SU-DHL-6 (cell line): ENCODE measurements around the gene DLG2.

Experiments used
- CTCF ChIP-seq: fragments of 200-600 bp; sonication (generic); IDR thresholded peaks from one replicate; pipeline ENCODE4 v1.5.1; 2017; ENCODE audit warnings: antibody characterized with exemption, mild to moderate bottlenecking, low read length, moderate library complexity; ENCODE audit not compliant: insufficient read depth, poor library complexity, severe bottlenecking
- EZH2phosphoT487 ChIP-seq: fragments of 200-600 bp; sonication (generic), shearing (Covaris generic); conservative IDR thresholded peaks from 2 replicates; pipeline ENCODE4 v1.6.1; 2018; ENCODE audit warnings: mild to moderate bottlenecking, antibody characterized with exemption, low read length, moderate library complexity, mixed read lengths

GRCh38 chr11:83437939-83438338 lies 2189.2 kb downstream of the DLG2 start:
- no peak for TF ChIP-seq CTCF
- TF ChIP-seq EZH2phosphoT487: no peak
